Neural progenitor cell (in vitro differentiated cells): Measurements from ENCODE around the gene THRB. TPM values are rescaled to one million over a fixed set of nuclear protein-coding genes. Genes with fewer than 3 reads are reported as not detected.

Source experiments
- DNase-seq: peaks from one replicate; pipeline ENCODE4 v3.0.0-alpha.2; 2016; ENCODE audit warnings: low spot score
- H2AFZ ChIP-seq: fragments of 200-600 bp; sonication (generic); replicated peaks from 2 replicates; pipeline ENCODE4 v1.6.1; 2016; ENCODE audit warnings: antibody characterized with exemption
- H3F3A ChIP-seq: fragments of 200-600 bp; sonication (generic); 2 replicates; pipeline ENCODE4 v1.6.1; 2016; ENCODE audit warnings: antibody characterized with exemption, low read depth
- H3K27ac ChIP-seq: fragments of 200-600 bp; sonication (generic); 2 replicates; pipeline ENCODE4 v1.5.1; 2016; ENCODE audit warnings: mild to moderate bottlenecking
- H3K27me3 ChIP-seq: fragments of 200-600 bp; sonication (generic); 2 replicates; pipeline ENCODE4 v1.6.1; 2016; ENCODE audit warnings: mild to moderate bottlenecking, moderate library complexity
- H3K36me3 ChIP-seq: fragments of 200-600 bp; sonication (generic); 2 replicates; pipeline ENCODE4 v1.5.1; 2016
- H3K4me1 ChIP-seq: fragments of 200-600 bp; sonication (generic); 2 replicates; pipeline ENCODE4 v1.6.1; 2016; ENCODE audit warnings: mixed run types
- H3K4me2 ChIP-seq: fragments of 200-600 bp; sonication (generic); 2 replicates; pipeline ENCODE4 v1.6.1; 2016
- H3K4me3 ChIP-seq: fragments of 200-600 bp; sonication (generic); 2 replicates; pipeline ENCODE4 v1.5.1; 2016
- H3K79me2 ChIP-seq: fragments of 200-600 bp; sonication (generic); 2 replicates; pipeline ENCODE4 v1.6.1; 2016; ENCODE audit warnings: low read depth
- H3K9ac ChIP-seq: fragments of 200-600 bp; sonication (generic); 2 replicates; pipeline ENCODE4 v1.6.1; 2016
- H3K9me3 ChIP-seq: fragments of 200-600 bp; sonication (generic); 2 replicates; pipeline ENCODE4 v1.5.1; 2016; ENCODE audit warnings: low read depth
- H4K20me1 ChIP-seq: fragments of 200-600 bp; sonication (generic); 2 replicates; pipeline ENCODE4 v1.6.1; 2016; ENCODE audit warnings: low read depth
- H3K27ac Mint-ChIP-seq: 3 replicates; pipeline ENCODE4 v1.8.0; 2021; ENCODE audit warnings: mixed read lengths
- H3K27me3 Mint-ChIP-seq: 2 replicates; pipeline ENCODE4 v1.8.0; 2022; ENCODE audit warnings: low read depth, mild to moderate bottlenecking, inconsistent platforms, moderate library complexity, mixed read lengths; ENCODE audit not compliant: insufficient read depth
- H3K36me3 Mint-ChIP-seq: 3 replicates; pipeline ENCODE4 v1.8.0; 2021; ENCODE audit warnings: mixed read lengths
- H3K4me1 Mint-ChIP-seq: 3 replicates; pipeline ENCODE4 v1.8.0; 2021; ENCODE audit warnings: mixed read lengths
- H3K4me3 Mint-ChIP-seq: 3 replicates; pipeline ENCODE4 v1.8.0; 2021; ENCODE audit warnings: mild to moderate bottlenecking, moderate library complexity, mixed read lengths
- H3K9me3 Mint-ChIP-seq: 3 replicates; pipeline ENCODE4 v1.8.0; 2020; ENCODE audit warnings: mixed read lengths
- CTCF ChIP-seq: fragments of 200-600 bp; sonication (generic); IDR thresholded peaks from 2 replicates; pipeline ENCODE4 v1.5.1; 2017; ENCODE audit warnings: antibody characterized with exemption, mild to moderate bottlenecking
- EZH2 ChIP-seq: fragments of 200-600 bp; sonication (generic); IDR thresholded peaks from 2 replicates; pipeline ENCODE4 v1.6.1; 2017; ENCODE audit warnings: antibody characterized with exemption, mild to moderate bottlenecking, moderate library complexity
- EZH2phosphoT487 ChIP-seq: fragments of 200-600 bp; sonication (generic); IDR thresholded peaks from 2 replicates; pipeline ENCODE4 v1.6.1; 2017; ENCODE audit warnings: antibody characterized with exemption
- total RNA-seq: library from RNA; depleted of rRNA; stranded (reverse); fragments of >200 nt; gene quantifications from 2 replicates; pipeline ENCODE4 v1.2.3, GENCODE V29; 2015; ENCODE audit warnings: low replicate concordance

Gene THRB
- total RNA-seq, 1 donor from 2014 or later: 1.2 TPM

GRCh38 chr3:24249523-24249922 is 245.1 kb downstream of the THRB start:
- no peaks in the 10 kb centered on the region for H3K27me3 ChIP-seq
- no peaks in the 10 kb centered on the region for H3K36me3 Mint-ChIP-seq
- no peaks in the 10 kb centered on the region for H3K9me3 Mint-ChIP-seq
- H3K4me2 ChIP-seq: no peak overlapping the region
- H3K4me3 ChIP-seq: no peak overlapping the region
- peaks cover 4% of the 10 kb centered on the region for H3K4me1 Mint-ChIP-seq
- H3K9me3 ChIP-seq: no peaks in the 10 kb centered on the region
- no peaks in the 10 kb centered on the region for H4K20me1 ChIP-seq
- H3K4me1 ChIP-seq: no peaks in the 10 kb centered on the region
- no peaks in the 10 kb centered on the region for H3K79me2 ChIP-seq
- TF ChIP-seq EZH2 (no peak), CTCF (no peak)
- H3K36me3 ChIP-seq: no peaks in the 10 kb centered on the region
- no peak overlapping the region for H3K27ac ChIP-seq
- no peak overlapping the region for H3K27ac Mint-ChIP-seq
- no peak overlapping the region for H3K4me3 Mint-ChIP-seq
- no peaks in the 10 kb centered on the region for H3F3A ChIP-seq
- DNase-seq: no peak
- H2AFZ ChIP-seq: no peak overlapping the region
- H3K9ac ChIP-seq: no peak overlapping the region
- no peaks in the 10 kb centered on the region for H3K27me3 Mint-ChIP-seq

- no peak for TF ChIP-seq EZH2phosphoT487
- TF ChIP-seq EZH2: no peak
- no peak for TF ChIP-seq CTCF
- Histone ChIP-seq H4K20me1 (no peaks in the 10 kb centered on the region), H3K4me2 (no peak overlapping the region), H3K27ac (no peak overlapping the region), H3K36me3 (no peaks in the 10 kb centered on the region), H3K9ac (no peak overlapping the region), H3F3A (no peaks in the 10 kb centered on the region), H3K27me3 (no peaks in the 10 kb centered on the region), H3K4me1 (peaks cover 5% of the 10 kb centered on the region), H3K79me2 (no peaks in the 10 kb centered on the region), H3K4me3 (no peak overlapping the region), H2AFZ (no peak overlapping the region), H3K9me3 (no peaks in the 10 kb centered on the region)
- H3K4me3 Mint-ChIP-seq: no peak overlapping the region
- peaks cover 25% of the 10 kb centered on the region for H3K4me1 Mint-ChIP-seq
- H3K27me3 Mint-ChIP-seq: peaks cover 4% of the 10 kb centered on the region
- no peaks in the 10 kb centered on the region for H3K9me3 Mint-ChIP-seq
- no peak for DNase-seq
- H3K36me3 Mint-ChIP-seq: no peaks in the 10 kb centered on the region
- H3K27ac Mint-ChIP-seq: peak overlapping the region; percentile 11
Measured at GRCh38 chr3:24245056-24245455, 249.6 kb downstream of the THRB start.

GRCh38 chr3:24244491-24244890 is 250.2 kb downstream of the THRB start:
- Histone ChIP-seq H3K4me1 (peaks cover 5% of the 10 kb centered on the region), H3K27ac (no peak overlapping the region), H3K4me3 (no peak overlapping the region), H3K36me3 (no peaks in the 10 kb centered on the region), H3K27me3 (no peaks in the 10 kb centered on the region), H3K79me2 (no peaks in the 10 kb centered on the region), H3K4me2 (no peak overlapping the region), H3K9me3 (no peaks in the 10 kb centered on the region), H2AFZ (no peak overlapping the region), H3F3A (no peaks in the 10 kb centered on the region), H3K9ac (no peak overlapping the region), H4K20me1 (no peaks in the 10 kb centered on the region)
- TF ChIP-seq EZH2 (no peak), EZH2phosphoT487 (no peak), CTCF (no peak)
- Mint-ChIP-seq H3K4me3 (no peak overlapping the region), H3K4me1 (peaks cover 25% of the 10 kb centered on the region), H3K36me3 (no peaks in the 10 kb centered on the region), H3K9me3 (no peaks in the 10 kb centered on the region), H3K27me3 (peaks cover 4% of the 10 kb centered on the region), H3K27ac (peak overlapping the region; percentile 11)
- no peak for DNase-seq
